H9 (cell line): ENCODE data around the gene FAT1. TPM values are rescaled to one million over a fixed set of nuclear protein-coding genes. Genes with fewer than 3 reads are reported as not detected.

Experiments used
- DNase-seq: peaks from one replicate; pipeline ENCODE4 v3.0.0-alpha.2; 2017
- H2AFZ ChIP-seq: one replicate; pipeline ENCODE4 v1.6.1; 2013; ENCODE audit warnings: mild to moderate bottlenecking, low read length, control low read depth, moderate library complexity
- H2AK5ac ChIP-seq: 2 replicates; pipeline ENCODE4 v1.6.1; 2013; ENCODE audit warnings: low read length, control low read depth, mixed read lengths; ENCODE audit not compliant: insufficient read length
- H2BK120ac ChIP-seq: one replicate; pipeline ENCODE4 v1.6.1; 2013; ENCODE audit warnings: low read depth, mild to moderate bottlenecking, low read length, control low read depth, inconsistent platforms; ENCODE audit not compliant: poor library complexity, severe bottlenecking
- H2BK12ac ChIP-seq: 2 replicates; pipeline ENCODE4 v1.6.1; 2013; ENCODE audit warnings: low read length, control low read depth, mixed read lengths, low read depth; ENCODE audit not compliant: insufficient read length
- H2BK15ac ChIP-seq: 2 replicates; pipeline ENCODE4 v1.6.1; 2013; ENCODE audit warnings: low read depth, low read length, control low read depth
- H2BK20ac ChIP-seq: one replicate; pipeline ENCODE4 v1.6.1; 2013; ENCODE audit warnings: low read depth, mild to moderate bottlenecking, low read length, control low read depth, inconsistent platforms; ENCODE audit not compliant: poor library complexity, severe bottlenecking
- H2BK5ac ChIP-seq: 2 replicates; pipeline ENCODE4 v1.6.1; 2013; ENCODE audit warnings: low read length, control low read depth, mixed read lengths; ENCODE audit not compliant: insufficient read length
- H3K14ac ChIP-seq: 2 replicates; pipeline ENCODE4 v1.6.1; 2013; ENCODE audit warnings: low read length, control low read depth; ENCODE audit not compliant: insufficient read depth
- H3K18ac ChIP-seq: 2 replicates; pipeline ENCODE4 v1.6.1; 2013; ENCODE audit warnings: low read depth, mild to moderate bottlenecking, mixed read lengths, low read length, control low read depth; ENCODE audit not compliant: insufficient read length
- H3K23ac ChIP-seq: 2 replicates; pipeline ENCODE4 v1.6.1; 2013; ENCODE audit warnings: low read length, control low read depth, mixed read lengths, low read depth; ENCODE audit not compliant: insufficient read length
- H3K23me2 ChIP-seq: 2 replicates; pipeline ENCODE4 v1.6.1; 2013; ENCODE audit warnings: low read depth, mild to moderate bottlenecking, mixed read lengths, low read length, control low read depth; ENCODE audit not compliant: insufficient read length, poor library complexity, severe bottlenecking
- H3K27ac ChIP-seq: 2 replicates; pipeline ENCODE4 v1.5.1; 2013; ENCODE audit warnings: low read length, control low read depth, mixed read lengths, low read depth; ENCODE audit not compliant: insufficient read length
- H3K27me3 ChIP-seq: 2 replicates; pipeline ENCODE4 v1.6.1; 2013; ENCODE audit warnings: low read length, control low read depth, inconsistent platforms; ENCODE audit not compliant: insufficient read depth
- H3K4ac ChIP-seq: 2 replicates; pipeline ENCODE4 v1.6.1; 2013; ENCODE audit warnings: low read depth, mild to moderate bottlenecking, control low read depth, inconsistent platforms, low read length, moderate library complexity
- H3K4me1 ChIP-seq: 2 replicates; pipeline ENCODE4 v1.6.1; 2013; ENCODE audit warnings: low read length, control low read depth, inconsistent platforms; ENCODE audit not compliant: insufficient read depth
- H3K4me2 ChIP-seq: 2 replicates; pipeline ENCODE4 v1.6.1; 2013; ENCODE audit warnings: low read length, control low read depth, mixed read lengths; ENCODE audit not compliant: insufficient read length, insufficient read depth
- H3K56ac ChIP-seq: 2 replicates; pipeline ENCODE4 v1.6.1; 2013; ENCODE audit warnings: low read depth, mild to moderate bottlenecking, mixed read lengths, low read length, control low read depth; ENCODE audit not compliant: insufficient read length
- H3K79me1 ChIP-seq: 2 replicates; pipeline ENCODE4 v1.6.1; 2013; ENCODE audit warnings: low read depth, mild to moderate bottlenecking, moderate library complexity, low read length, control low read depth, inconsistent platforms; ENCODE audit not compliant: insufficient read depth, poor library complexity, severe bottlenecking
- H3K79me2 ChIP-seq: 2 replicates; pipeline ENCODE4 v1.6.1; 2013; ENCODE audit warnings: low read length, control low read depth, inconsistent platforms; ENCODE audit not compliant: insufficient read depth
- H3K9ac ChIP-seq: 2 replicates; pipeline ENCODE4 v1.6.1; 2013; ENCODE audit warnings: low read length, control low read depth, mixed read lengths; ENCODE audit not compliant: insufficient read length; ENCODE audit errors: extremely low read depth
- H3K9me3 ChIP-seq: one replicate; pipeline ENCODE4 v1.6.1; 2013; ENCODE audit warnings: low read depth, low read length, inconsistent platforms; ENCODE audit not compliant: control insufficient read depth
- H3T11ph ChIP-seq: one replicate; pipeline ENCODE4 v1.6.1; 2013; ENCODE audit warnings: mild to moderate bottlenecking, low read length, control low read depth, inconsistent platforms
- H4K20me1 ChIP-seq: one replicate; pipeline ENCODE4 v1.6.1; 2013; ENCODE audit not compliant: control insufficient read depth, insufficient read length, insufficient read depth
- H4K5ac ChIP-seq: 2 replicates; pipeline ENCODE4 v1.6.1; 2013; ENCODE audit warnings: low read depth, mild to moderate bottlenecking, mixed read lengths, low read length, control low read depth; ENCODE audit not compliant: insufficient read length
- H4K8ac ChIP-seq: replicated peaks from 2 replicates; pipeline ENCODE4 v1.6.1; 2013; ENCODE audit warnings: low read length, control low read depth, mixed read lengths, low read depth; ENCODE audit not compliant: insufficient read length
- H4K91ac ChIP-seq: 2 replicates; pipeline ENCODE4 v1.6.1; 2013; ENCODE audit warnings: low read depth, mild to moderate bottlenecking, moderate library complexity, mixed read lengths, low read length, control low read depth; ENCODE audit not compliant: insufficient read length
- H3K27ac Mint-ChIP-seq, 3 experiments: 2 replicates in 2 of 3; 3 replicates in 1 of 3; pipeline ENCODE4 v1.8.0; 2020 to 2021; ENCODE audit warnings: mixed read lengths in 3 of 3, mild to moderate bottlenecking in 1 of 3, moderate library complexity in 1 of 3
- H3K27me3 Mint-ChIP-seq: 2 replicates; pipeline ENCODE4 v1.8.0; 2021; ENCODE audit warnings: low read depth, mild to moderate bottlenecking, moderate library complexity, mixed read lengths
- H3K36me3 Mint-ChIP-seq, 3 experiments: 2 replicates in 2 of 3; 3 replicates in 1 of 3; pipeline ENCODE4 v1.8.0; 2020 to 2021; ENCODE audit warnings: low read depth in 3 of 3, mixed read lengths in 3 of 3; ENCODE audit not compliant: insufficient read depth in 1 of 3
- H3K4me1 Mint-ChIP-seq, 2 experiments: 2 replicates each; pipeline ENCODE4 v1.8.0; 2020; ENCODE audit warnings: mixed read lengths in 2 of 2
- H3K4me3 Mint-ChIP-seq, 2 experiments: 2 replicates in 1 of 2; 3 replicates in 1 of 2; pipeline ENCODE4 v1.8.0; 2020 to 2021; ENCODE audit warnings: mild to moderate bottlenecking in 2 of 2, mixed read lengths in 2 of 2, moderate library complexity in 1 of 2
- H3K9me3 Mint-ChIP-seq, 2 experiments: 2 replicates in 1 of 2; 3 replicates in 1 of 2; pipeline ENCODE4 v1.8.0; 2020; ENCODE audit warnings: mild to moderate bottlenecking in 2 of 2, mixed read lengths in 2 of 2, moderate library complexity in 1 of 2
- CTCF ChIP-seq: fragments of 200-600 bp; sonication (generic); conservative IDR thresholded peaks from 3 replicates; pipeline ENCODE4 v1.8.0; 2021; ENCODE audit warnings: antibody characterized with exemption, mild to moderate bottlenecking
- WGBS: extraction: QIAGEN DNeasy Blood & Tissue Kit; methylation state at CpG from one replicate; pipeline ENCODE4 v1.1.7; 2013; ENCODE audit warnings: missing lambda C conversion rate, low lambda C conversion rate, mixed read lengths; ENCODE audit not compliant: insufficient read length; ENCODE audit errors: extremely low coverage; 5-methylcytosine and 5-hydroxymethylcytosine counted together
- total RNA-seq: library from RNA; stranded (reverse); gene quantifications from 2 replicates; pipeline ENCODE4 v1.2.1, GENCODE V29; 2021

The FAT1 gene
- total RNA-seq, 1 experiment from 2014 or later, result 173 TPM

- H3K56ac ChIP-seq, result no peak overlapping the region
- no peaks in the 10 kb centered on the region; a peak in 2 of 5 replicates for H3K9me3 Mint-ChIP-seq
- no peak for DNase-seq
- H3K79me2 ChIP-seq, result no peaks in the 10 kb centered on the region
- H2BK12ac ChIP-seq, result no peak overlapping the region
- H2AK5ac ChIP-seq, result no peak overlapping the region
- H2BK5ac ChIP-seq, result no peak overlapping the region
- no peak overlapping the region for H2BK120ac ChIP-seq
- H2BK20ac ChIP-seq, result no peak overlapping the region
- no peak overlapping the region for H2BK15ac ChIP-seq
- H3T11ph ChIP-seq, result no peak overlapping the region
- no CpG with 5 or more reads among the region's 6 CpGs for WGBS
- no peak overlapping the region for H3K14ac ChIP-seq
- H4K8ac ChIP-seq, result no peak overlapping the region
- no peaks in the 10 kb centered on the region for H3K9me3 ChIP-seq
- no peak overlapping the region for H3K27ac Mint-ChIP-seq
- H3K9ac ChIP-seq, result no peak overlapping the region
- no peak overlapping the region for H2AFZ ChIP-seq
- no peak overlapping the region for H3K4me2 ChIP-seq
- H3K27me3 ChIP-seq, result no peaks in the 10 kb centered on the region
- no peak for TF ChIP-seq CTCF
- H3K27ac ChIP-seq, result no peak overlapping the region
- no peaks in the 10 kb centered on the region; the same call in 1 of the 2 replicates for H3K27me3 Mint-ChIP-seq
- no peak overlapping the region for H4K5ac ChIP-seq
- no peaks in the 10 kb centered on the region for H4K20me1 ChIP-seq
- H3K23me2 ChIP-seq, result no peaks in the 10 kb centered on the region
- H4K91ac ChIP-seq, result no peak overlapping the region
- no peak overlapping the region for H3K4ac ChIP-seq
- no peak overlapping the region for H3K23ac ChIP-seq
- no peak overlapping the region for H3K4me3 Mint-ChIP-seq
- no peaks in the 10 kb centered on the region for H3K79me1 ChIP-seq
- no peaks in the 10 kb centered on the region for H3K4me1 Mint-ChIP-seq
- no peaks in the 10 kb centered on the region for H3K4me1 ChIP-seq
- no peak overlapping the region for H3K18ac ChIP-seq
- H3K36me3 Mint-ChIP-seq, result no peaks in the 10 kb centered on the region; a peak in 1 of 7 replicates
Observed at GRCh38 chr4:186752325-186752724, 28.7 kb upstream of the FAT1 start.
